Thyroid gland (tissue), 4 donors: Measurements from ENCODE around the gene AP1S1.

ENCODE experiments used
- CTCF ChIP-seq, 6 experiments: fragments of 200-600 bp in 3 of 6; fragments of 450-650 bp in 3 of 6; sonication (generic) in 3 of 6; IDR thresholded peaks; one replicate each; pipeline ENCODE4 v1.5.1; 2016 to 2019; ENCODE audit warnings: antibody characterized with exemption in 6 of 6, mild to moderate bottlenecking in 2 of 6, inconsistent platforms in 1 of 6, moderate library complexity in 1 of 6
- POLR2A ChIP-seq, 2 donors: fragments of 450-650 bp; IDR thresholded peaks; one replicate each; pipeline ENCODE4 v1.6.1; 2017; ENCODE audit warnings: antibody characterized with exemption in 2 of 2, mild to moderate bottlenecking in 2 of 2, moderate library complexity in 1 of 2

DNA sequence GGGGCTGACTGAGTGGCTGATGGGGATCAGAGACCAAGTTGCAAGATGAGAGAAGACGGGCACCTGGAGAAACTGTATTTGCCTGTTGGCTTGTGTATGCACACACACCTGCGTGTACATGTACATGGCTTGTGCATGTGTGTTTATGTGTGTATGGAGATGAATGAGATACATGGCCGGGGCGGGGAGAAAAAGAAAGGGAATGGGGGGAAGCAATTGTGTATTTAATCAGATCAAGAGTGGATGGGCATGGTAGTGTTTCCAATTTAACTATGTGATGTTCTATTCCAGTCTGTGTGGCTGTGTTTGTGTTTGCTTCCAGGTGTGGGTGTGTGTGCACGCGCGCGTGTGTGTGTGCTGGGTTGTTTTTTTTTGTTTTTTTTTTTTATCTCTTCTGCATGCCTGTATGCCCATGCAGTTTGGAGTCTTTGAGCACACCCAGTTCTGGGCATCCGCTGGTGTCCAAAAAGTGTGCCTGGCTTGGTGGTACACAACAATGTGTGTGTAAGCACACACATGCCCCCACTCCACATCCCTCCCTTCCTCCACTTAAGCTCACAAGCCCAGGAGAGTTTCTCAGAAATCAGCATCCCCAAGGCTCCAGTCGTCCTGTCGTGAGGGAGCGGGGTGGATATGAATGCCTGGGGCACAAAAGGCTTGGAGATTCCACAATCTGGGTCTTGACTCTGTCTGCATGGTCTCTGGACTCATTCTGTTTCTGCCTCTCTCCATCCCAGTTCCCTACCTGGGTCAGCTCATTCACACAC lies 13.6 kb downstream of the AP1S1 start:
- TF ChIP-seq CTCF (IDR thresholded peaks at IDR 0.05) (no peak), POLR2A (IDR thresholded peaks at IDR 0.05) (no peak)
